ENCODE results near the gene KCNQ1.

DNA sequence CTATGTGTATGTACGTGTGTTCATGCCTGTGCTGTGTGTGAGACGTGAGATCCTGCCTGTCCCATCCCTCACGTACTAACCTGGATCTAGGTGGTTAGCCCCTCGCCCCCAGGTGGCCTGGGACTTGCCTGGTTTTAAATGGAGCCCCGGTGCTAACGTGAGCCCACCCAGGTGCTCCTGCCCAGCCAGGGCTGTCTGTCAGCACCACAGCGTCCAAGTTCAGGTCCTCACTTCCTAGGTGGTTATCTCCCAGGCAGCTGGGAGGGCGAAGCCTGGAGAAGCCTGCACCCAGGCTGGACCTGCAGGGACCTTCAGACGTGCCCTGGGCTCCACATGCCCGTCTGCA is 86.0 kb downstream of the KCNQ1 start:
- TF ChIP-seq, protein P1, sequence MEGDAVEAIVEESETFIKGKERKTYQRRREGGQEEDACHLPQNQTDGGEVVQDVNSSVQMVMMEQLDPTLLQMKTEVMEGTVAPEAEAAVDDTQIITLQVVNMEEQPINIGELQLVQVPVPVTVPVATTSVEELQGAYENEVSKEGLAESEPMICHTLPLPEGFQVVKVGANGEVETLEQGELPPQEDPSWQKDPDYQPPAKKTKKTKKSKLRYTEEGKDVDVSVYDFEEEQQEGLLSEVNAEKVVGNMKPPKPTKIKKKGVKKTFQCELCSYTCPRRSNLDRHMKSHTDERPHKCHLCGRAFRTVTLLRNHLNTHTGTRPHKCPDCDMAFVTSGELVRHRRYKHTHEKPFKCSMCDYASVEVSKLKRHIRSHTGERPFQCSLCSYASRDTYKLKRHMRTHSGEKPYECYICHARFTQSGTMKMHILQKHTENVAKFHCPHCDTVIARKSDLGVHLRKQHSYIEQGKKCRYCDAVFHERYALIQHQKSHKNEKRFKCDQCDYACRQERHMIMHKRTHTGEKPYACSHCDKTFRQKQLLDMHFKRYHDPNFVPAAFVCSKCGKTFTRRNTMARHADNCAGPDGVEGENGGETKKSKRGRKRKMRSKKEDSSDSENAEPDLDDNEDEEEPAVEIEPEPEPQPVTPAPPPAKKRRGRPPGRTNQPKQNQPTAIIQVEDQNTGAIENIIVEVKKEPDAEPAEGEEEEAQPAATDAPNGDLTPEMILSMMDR (IDR thresholded peaks at IDR 0.05; ENCODE audit: insufficient read depth, low read length, poor library complexity, severe bottlenecking), result no peak
- TF ChIP-seq EZH2phosphoT487 (conservative IDR thresholded peaks at IDR 0.05; ENCODE audit: low read length), result no peak
